GM23338 (cell line): Measurements from ENCODE around the gene TMEM53. TPM values are rescaled to one million over a fixed set of nuclear protein-coding genes. Genes with fewer than 3 reads are reported as not detected.

Experiments
- ATAC-seq: fragments of 200-7000 bp; cut with Tn5 transposase; 3 replicates; pipeline ENCODE4 v1.9.1; 2020
- DNase-seq: peaks from one replicate; pipeline ENCODE4 v3.0.0-alpha.2; 2015; ENCODE audit warnings: low spot score
- H2AFZ ChIP-seq: fragments of 200-600 bp; sonication (generic); 2 replicates; pipeline ENCODE4 v1.8.0; 2016; ENCODE audit warnings: antibody characterized with exemption, mild to moderate bottlenecking, moderate library complexity
- H3F3A ChIP-seq: fragments of 200-600 bp; sonication (generic); replicated peaks from 2 replicates; pipeline ENCODE4 v1.8.0; 2017; ENCODE audit warnings: antibody characterized with exemption, mixed run types, low read depth
- H3K27ac ChIP-seq: fragments of 200-600 bp; sonication (generic); 2 replicates; pipeline ENCODE4 v1.6.1; 2016; ENCODE audit warnings: low read depth
- H3K27me3 ChIP-seq: fragments of 200-600 bp; sonication (generic); 2 replicates; pipeline ENCODE4 v1.8.0; 2016; ENCODE audit warnings: mild to moderate bottlenecking, mixed run types, moderate library complexity; ENCODE audit not compliant: insufficient read depth
- H3K36me3 ChIP-seq: fragments of 200-600 bp; sonication (generic); 2 replicates; pipeline ENCODE4 v1.8.0; 2016; ENCODE audit warnings: mild to moderate bottlenecking; ENCODE audit not compliant: insufficient read depth
- H3K4me1 ChIP-seq: fragments of 200-600 bp; sonication (generic); 2 replicates; pipeline ENCODE4 v1.8.0; 2016; ENCODE audit warnings: mild to moderate bottlenecking, moderate library complexity; ENCODE audit not compliant: insufficient read depth
- H3K4me2 ChIP-seq: fragments of 200-600 bp; sonication (generic); 2 replicates; pipeline ENCODE4 v1.7.1; 2017; ENCODE audit warnings: mixed run types
- H3K4me3 ChIP-seq: fragments of 200-600 bp; sonication (generic); 2 replicates; pipeline ENCODE4 v1.6.1; 2016; ENCODE audit warnings: mixed run types
- H3K79me2 ChIP-seq: fragments of 200-600 bp; sonication (generic); replicated peaks from 2 replicates; pipeline ENCODE4 v1.8.0; 2017; ENCODE audit warnings: mild to moderate bottlenecking; ENCODE audit not compliant: insufficient read depth
- H3K9me2 ChIP-seq: fragments of 200-600 bp; sonication (generic); 2 replicates; pipeline ENCODE4 v1.8.0; 2017; ENCODE audit not compliant: insufficient read depth
- H4K20me1 ChIP-seq: fragments of 200-600 bp; sonication (generic); replicated peaks from 2 replicates; pipeline ENCODE4 v1.8.0; 2017; ENCODE audit warnings: mild to moderate bottlenecking; ENCODE audit not compliant: insufficient read depth
- H3K27ac Mint-ChIP-seq: 2 replicates; pipeline ENCODE4 v1.8.0; 2020; ENCODE audit warnings: inconsistent platforms, mild to moderate bottlenecking, moderate library complexity, mixed read lengths
- H3K27me3 Mint-ChIP-seq: 3 replicates; pipeline ENCODE4 v1.8.0; 2022; ENCODE audit warnings: low read depth, mild to moderate bottlenecking, moderate library complexity, mixed read lengths, inconsistent platforms; ENCODE audit not compliant: insufficient read depth, poor library complexity
- H3K36me3 Mint-ChIP-seq: 3 replicates; pipeline ENCODE4 v1.8.0; 2021; ENCODE audit warnings: low read depth, mild to moderate bottlenecking, inconsistent platforms, moderate library complexity, mixed read lengths
- H3K4me1 Mint-ChIP-seq: 3 replicates; pipeline ENCODE4 v1.8.0; 2020; ENCODE audit warnings: mild to moderate bottlenecking, inconsistent platforms, mixed read lengths
- H3K4me3 Mint-ChIP-seq: 3 replicates; pipeline ENCODE4 v1.8.0; 2021; ENCODE audit warnings: moderate library complexity, mild to moderate bottlenecking, inconsistent platforms, mixed read lengths
- H3K9me3 Mint-ChIP-seq: 3 replicates; pipeline ENCODE4 v1.8.0; 2020; ENCODE audit warnings: moderate library complexity, mild to moderate bottlenecking, inconsistent platforms, mixed read lengths
- CREB1 ChIP-seq: fragments of 250-450 bp; sonication (Bioruptor Pico); IDR thresholded peaks from 2 replicates; pipeline ENCODE4 v1.5.0; 2020; ENCODE audit warnings: low read depth, mild to moderate bottlenecking, moderate library complexity
- CTCF ChIP-seq, 2 experiments: fragments of 200-600 bp in 1 of 2; sonication (generic) in 1 of 2; conservative IDR thresholded peaks; 2 replicates each; pipeline versions ENCODE4 v1.5.1 to v1.6.1; 2016 to 2017; ENCODE audit warnings: antibody characterized with exemption in 2 of 2, low read depth in 2 of 2, mild to moderate bottlenecking in 2 of 2, moderate library complexity in 1 of 2
- EZH2 ChIP-seq: fragments of 200-600 bp; sonication (generic); IDR thresholded peaks from one replicate; pipeline ENCODE4 v1.8.0; 2017; ENCODE audit warnings: antibody characterized with exemption, mild to moderate bottlenecking, low read depth; ENCODE audit not compliant: unreplicated experiment
- EZH2phosphoT487 ChIP-seq: fragments of 200-600 bp; sonication (generic); IDR thresholded peaks from one replicate; pipeline ENCODE4 v1.8.1; 2018; ENCODE audit warnings: antibody characterized with exemption; ENCODE audit not compliant: unreplicated experiment
- JUNB ChIP-seq: IDR thresholded peaks from one replicate; pipeline ENCODE4 v1.6.1; 2016; ENCODE audit warnings: antibody characterized with exemption; ENCODE audit not compliant: unreplicated experiment
- NANOG ChIP-seq: IDR thresholded peaks from 2 replicates; pipeline ENCODE4 v1.6.1; 2016; ENCODE audit warnings: antibody characterized with exemption, borderline replicate concordance
- POLR2AphosphoS5 ChIP-seq: IDR thresholded peaks from 2 replicates; pipeline ENCODE4 v1.6.1; 2016; ENCODE audit warnings: antibody characterized with exemption, low read depth
- STAT1 ChIP-seq: IDR thresholded peaks from one replicate; pipeline ENCODE4 v1.6.1; 2016; ENCODE audit warnings: antibody characterized with exemption; ENCODE audit not compliant: unreplicated experiment
- ZNF114 ChIP-seq: fragments of 250-450 bp; sonication (Bioruptor Pico); IDR thresholded peaks from 2 replicates; pipeline ENCODE4 v1.5.0; 2020; ENCODE audit warnings: mild to moderate bottlenecking, moderate library complexity
- ZNF331 ChIP-seq: fragments of 250-450 bp; sonication (Bioruptor Pico); IDR thresholded peaks from 2 replicates; pipeline ENCODE4 v1.5.0; 2020; ENCODE audit warnings: low read depth, mild to moderate bottlenecking, moderate library complexity
- ZNF462 ChIP-seq: fragments of 250-450 bp; sonication (Bioruptor Pico); IDR thresholded peaks from 2 replicates; pipeline ENCODE4 v1.5.0; 2020; ENCODE audit warnings: mild to moderate bottlenecking, moderate library complexity
- polyA plus RNA-seq: library from polyadenylated mRNA; unstranded; fragments of >200 nt; fragmentation: Nextera tagmentation; extraction: Ambion mirVana; gene quantifications from 2 replicates; pipeline ENCODE4 v1.2.1, GENCODE V29; 2016
- total RNA-seq: library from RNA; depleted of rRNA; stranded (reverse); fragments of >200 nt; shearing (Covaris generic); gene quantifications from 2 replicates; pipeline ENCODE4 v1.2.3, GENCODE V29; 2014
- TF ChIP-seq, protein P1 (sequence below): IDR thresholded peaks from one replicate; pipeline ENCODE4 v1.6.1; 2018; ENCODE audit warnings: antibody characterized with exemption; ENCODE audit not compliant: unreplicated experiment
- TF ChIP-seq, protein P2 (sequence below): IDR thresholded peaks from 2 replicates; pipeline ENCODE4 v1.6.1; 2016; ENCODE audit warnings: antibody characterized with exemption

Gene TMEM53
- total and polyA plus RNA-seq, 2 experiments from 2014 or later: 15.4 to 20.8 TPM

DNA sequence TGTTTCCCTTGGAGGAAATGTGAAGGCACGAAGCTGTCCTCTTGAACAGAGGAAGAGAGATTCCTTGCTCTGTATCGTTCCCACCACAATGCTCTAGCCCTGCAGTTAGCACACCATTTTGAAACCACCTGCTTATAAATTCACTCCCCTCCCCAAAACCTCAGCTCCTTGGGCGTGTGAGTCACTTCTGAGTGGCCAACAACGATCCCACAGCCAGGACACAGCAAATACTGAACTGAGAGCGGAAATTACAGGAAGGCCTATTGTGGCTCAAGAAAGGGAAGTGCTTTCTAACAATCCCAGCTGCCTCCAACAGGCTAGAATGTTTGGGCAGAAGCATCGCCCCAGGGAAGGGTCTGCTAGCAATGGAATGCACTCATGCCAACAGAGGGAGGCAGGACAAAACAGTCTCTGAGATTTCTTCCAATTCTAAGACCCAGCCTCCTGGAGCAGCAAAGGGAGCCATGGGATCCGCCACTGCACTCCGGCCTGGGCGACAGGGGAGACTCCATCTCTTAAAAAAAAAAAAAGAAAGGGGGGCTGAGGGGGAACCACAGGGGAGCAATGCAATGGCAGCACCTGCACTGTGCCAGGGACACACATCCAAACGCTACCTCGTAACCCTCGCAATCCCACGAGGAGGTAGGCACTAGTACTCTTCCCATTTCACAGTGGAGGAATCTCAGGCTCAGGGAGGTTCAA, 1.9 kb downstream of the TMEM53 start:
- H3K4me1 ChIP-seq: peaks cover 24% of the 10 kb centered on the region
- Mint-ChIP-seq H3K4me3 (no peak overlapping the region), H3K9me3 (no peaks in the 10 kb centered on the region), H3K27ac (no peak overlapping the region; the same call in 1 of the 2 replicates), H3K27me3 (peaks cover 8% of the 10 kb centered on the region), H3K36me3 (no peaks in the 10 kb centered on the region), H3K4me1 (peaks cover 17% of the 10 kb centered on the region)
- no peaks in the 10 kb centered on the region for H3K27me3 ChIP-seq
- no peak for ATAC-seq
- H3K4me2 ChIP-seq: peak overlapping the region; percentile 93; the same call in 1 of the 2 replicates
- 0 out of 2 replicates have a peak, but pooled peaks cover 6% of the 10 kb centered on the region for H3F3A ChIP-seq
- H3K36me3 ChIP-seq: no peaks in the 10 kb centered on the region
- H3K27ac ChIP-seq: no peak overlapping the region
- H3K4me3 ChIP-seq: peak overlapping the region; percentile 96; the same call in 1 of the 2 replicates
- no peaks in the 10 kb centered on the region for H3K79me2 ChIP-seq
- TF ChIP-seq ZNF114 (CRISPR knock-in tag) (no peak), CTCF (conservative IDR thresholded peaks at IDR 0.05; ENCODE audit: low read depth in 2 of 2) (no peak), NANOG (no peak), EZH2phosphoT487 (no peak), ZNF462 (CRISPR knock-in tag) (no peak), EZH2 (no peak), ZNF331 (CRISPR knock-in tag) (no peak), CREB1 (CRISPR knock-in tag) (no peak), POLR2AphosphoS5 (no peak), STAT1 (no peak), JUNB (no peak)
- TF ChIP-seq, protein P1, sequence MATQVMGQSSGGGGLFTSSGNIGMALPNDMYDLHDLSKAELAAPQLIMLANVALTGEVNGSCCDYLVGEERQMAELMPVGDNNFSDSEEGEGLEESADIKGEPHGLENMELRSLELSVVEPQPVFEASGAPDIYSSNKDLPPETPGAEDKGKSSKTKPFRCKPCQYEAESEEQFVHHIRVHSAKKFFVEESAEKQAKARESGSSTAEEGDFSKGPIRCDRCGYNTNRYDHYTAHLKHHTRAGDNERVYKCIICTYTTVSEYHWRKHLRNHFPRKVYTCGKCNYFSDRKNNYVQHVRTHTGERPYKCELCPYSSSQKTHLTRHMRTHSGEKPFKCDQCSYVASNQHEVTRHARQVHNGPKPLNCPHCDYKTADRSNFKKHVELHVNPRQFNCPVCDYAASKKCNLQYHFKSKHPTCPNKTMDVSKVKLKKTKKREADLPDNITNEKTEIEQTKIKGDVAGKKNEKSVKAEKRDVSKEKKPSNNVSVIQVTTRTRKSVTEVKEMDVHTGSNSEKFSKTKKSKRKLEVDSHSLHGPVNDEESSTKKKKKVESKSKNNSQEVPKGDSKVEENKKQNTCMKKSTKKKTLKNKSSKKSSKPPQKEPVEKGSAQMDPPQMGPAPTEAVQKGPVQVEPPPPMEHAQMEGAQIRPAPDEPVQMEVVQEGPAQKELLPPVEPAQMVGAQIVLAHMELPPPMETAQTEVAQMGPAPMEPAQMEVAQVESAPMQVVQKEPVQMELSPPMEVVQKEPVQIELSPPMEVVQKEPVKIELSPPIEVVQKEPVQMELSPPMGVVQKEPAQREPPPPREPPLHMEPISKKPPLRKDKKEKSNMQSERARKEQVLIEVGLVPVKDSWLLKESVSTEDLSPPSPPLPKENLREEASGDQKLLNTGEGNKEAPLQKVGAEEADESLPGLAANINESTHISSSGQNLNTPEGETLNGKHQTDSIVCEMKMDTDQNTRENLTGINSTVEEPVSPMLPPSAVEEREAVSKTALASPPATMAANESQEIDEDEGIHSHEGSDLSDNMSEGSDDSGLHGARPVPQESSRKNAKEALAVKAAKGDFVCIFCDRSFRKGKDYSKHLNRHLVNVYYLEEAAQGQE: no peak
- TF ChIP-seq, protein P2, sequence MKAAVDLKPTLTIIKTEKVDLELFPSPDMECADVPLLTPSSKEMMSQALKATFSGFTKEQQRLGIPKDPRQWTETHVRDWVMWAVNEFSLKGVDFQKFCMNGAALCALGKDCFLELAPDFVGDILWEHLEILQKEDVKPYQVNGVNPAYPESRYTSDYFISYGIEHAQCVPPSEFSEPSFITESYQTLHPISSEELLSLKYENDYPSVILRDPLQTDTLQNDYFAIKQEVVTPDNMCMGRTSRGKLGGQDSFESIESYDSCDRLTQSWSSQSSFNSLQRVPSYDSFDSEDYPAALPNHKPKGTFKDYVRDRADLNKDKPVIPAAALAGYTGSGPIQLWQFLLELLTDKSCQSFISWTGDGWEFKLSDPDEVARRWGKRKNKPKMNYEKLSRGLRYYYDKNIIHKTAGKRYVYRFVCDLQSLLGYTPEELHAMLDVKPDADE: no peak
- H3K9me2 ChIP-seq: no peaks in the 10 kb centered on the region
- H4K20me1 ChIP-seq: no peaks in the 10 kb centered on the region; the same call in 1 of the 2 replicates
- H2AFZ ChIP-seq: no peak overlapping the region
- DNase-seq: peak; percentile 42
